Breast epithelium (tissue), 3 donors: ENCODE results near the gene SCTR.

ENCODE experiments used
- CTCF ChIP-seq, 3 donors: fragments of 450-650 bp; IDR thresholded peaks; one replicate each; pipeline ENCODE4 v1.5.1; 2016 to 2017; ENCODE audit warnings: antibody characterized with exemption in 3 of 3, mild to moderate bottlenecking in 3 of 3, moderate library complexity in 3 of 3
- POLR2A ChIP-seq: fragments of 450-650 bp; IDR thresholded peaks from one replicate; pipeline ENCODE4 v1.6.1; 2016; ENCODE audit warnings: antibody characterized with exemption, mild to moderate bottlenecking, moderate library complexity

GRCh38 chr2:119480718-119481142 is 43.6 kb downstream of the SCTR start:
- TF ChIP-seq POLR2A (no peak), CTCF (IDR thresholded peaks at IDR 0.05) (no peak)
